Placental epithelial cell (primary cell): ENCODE results near the gene STARD3NL. TPM values are rescaled to one million over a fixed set of nuclear protein-coding genes. Genes with fewer than 3 reads are reported as not detected.

Experiments used
- small RNA-seq: library from RNA; depleted of rRNA; stranded (forward); fragments of <200 nt; gene quantifications from one replicate; pipeline ENCODE3, GENCODE V24; 2012
- total RNA-seq: library from RNA; depleted of rRNA; stranded (reverse); fragments of >200 nt; gene quantifications from 2 replicates; pipeline ENCODE4 v1.2.3, GENCODE V29; 2012

The STARD3NL gene
- total RNA-seq = 16.9 and 46.6 TPM in 2 replicates

GRCh38 chr7:38178004-38178694 is at the start of gene STARD3NL:
STARD3NL (plus strand) TSS chr7:38178245; CDS start chr7:38207505, 29,260 bp downstream.

GRCh38 chr7:38273286-38273995 is 95.4 kb downstream of the STARD3NL start, which contains the start of gene TARP:
TARP (minus strand) TSS chr7:38273636.

Small RNA genes within 50 kb of the gene (small RNA-seq; reads per million reads assigned to genes)
- gene TRGJ1 (not detected), gene TRGJ2 (not detected), gene TRGJP (not detected), gene TRGJP1 (not detected), gene TRGJP2 (not detected)
